ENCODE data around the gene GNPDA1. TPM values are rescaled to one million over a fixed set of nuclear protein-coding genes. Genes with fewer than 3 reads are reported as not detected.

Gene GNPDA1
- total and polyA plus RNA-seq, 9 of the 15 experiments (the other 6 are each of a cell fraction or from before 2014, with no cell fraction given): 14.1 to 145 (median 52.2) TPM

GRCh38 chr5:142012792-142013388, at the start of gene GNPDA1 (continued):
- TF ChIP-seq PRDM10 (IDR thresholded peaks at IDR 0.05; ENCODE audit: partially characterized antibody): peak; percentile 52
- no peak for TF ChIP-seq WHSC1 (IDR thresholded peaks at IDR 0.05; ENCODE audit: low read length)
- TF ChIP-seq ARID4B (CRISPR knock-in tag; IDR thresholded peaks at IDR 0.05): no peak
- no peak for TF ChIP-seq NCOA1 (IDR thresholded peaks at IDR 0.05; ENCODE audit: low read depth)
- peak; percentile 8 to 26 (median 15); a peak in 2 of 6 replicates for TF ChIP-seq CTCF (IDR thresholded peaks at IDR 0.05 in 2 of 3, conservative IDR thresholded peaks at IDR 0.05 in 1 of 3; ENCODE audit: insufficient read depth in 2 of 3, low read depth in 1 of 3, low read length in 3 of 3)
- TF ChIP-seq PHF8 (IDR thresholded peaks at IDR 0.05; ENCODE audit: borderline replicate concordance, low read length): peak; percentile 81; the same call in 1 of the 2 replicates
- TF ChIP-seq LARP7 (IDR thresholded peaks at IDR 0.05): no peak
- no peak for TF ChIP-seq CCAR2 (IDR thresholded peaks at IDR 0.05; ENCODE audit: low read depth, low read length)
- TF ChIP-seq NR0B1 (IDR thresholded peaks at IDR 0.05; ENCODE audit: partially characterized antibody): no peak
- TF ChIP-seq TEAD4 (IDR thresholded peaks at IDR 0.05; ENCODE audit: low read length): no peak
- TF ChIP-seq TEAD4 (CRISPR knock-in tag; IDR thresholded peaks at IDR 0.05; ENCODE audit: borderline replicate concordance): no peak
- no peak for TF ChIP-seq HMG20A (CRISPR knock-in tag; conservative IDR thresholded peaks at IDR 0.05)
- TF ChIP-seq TSC22D4 (tag; IDR thresholded peaks at IDR 0.05): no peak
- TF ChIP-seq NELFE (IDR thresholded peaks at IDR 0.05; ENCODE audit: insufficient read depth, insufficient read length): no peak
- TF ChIP-seq SMAD1 (IDR thresholded peaks at IDR 0.05; ENCODE audit: low read depth, low read length, partially characterized antibody): no peak
- peak; percentile 97 for TF ChIP-seq MYC (IDR thresholded peaks at IDR 0.05; ENCODE audit: low read depth, low read length)
- no peak for TF ChIP-seq MYC (CRISPR knock-in tag; IDR thresholded peaks at IDR 0.05; ENCODE audit: borderline replicate concordance, low read depth)
